HEK293T (cell line): ENCODE measurements around the gene GNG12.

Experiments
- CTCF ChIA-PET: fragments of 350-600 bp; formaldehyde crosslinking; extraction: SDS; loops from one replicate; lab custom pipeline; 2021; ENCODE audit warnings: antibody characterized with exemption, inconsistent platforms; lab: Yijun Ruan, JAX
- POLR2A ChIA-PET: fragments of 350-600 bp; formaldehyde crosslinking; extraction: SDS; loops from one replicate; lab custom pipeline; 2020; ENCODE audit warnings: antibody characterized with exemption, inconsistent platforms; lab: Yijun Ruan, JAX
- DNase-seq: peaks from one replicate; pipeline ENCODE4 v3.0.0; 2012; ENCODE audit warnings: mixed read lengths; ENCODE audit errors: extremely low spot score
- ARNT ChIP-seq: fragments of 450-650 bp; IDR thresholded peaks from 2 replicates; pipeline ENCODE4 v1.6.1; 2017; ENCODE audit warnings: mild to moderate bottlenecking
- BHLHE40 ChIP-seq: fragments of 450-650 bp; IDR thresholded peaks from 2 replicates; pipeline ENCODE4 v1.6.1; 2016; ENCODE audit warnings: mild to moderate bottlenecking, moderate library complexity, borderline replicate concordance
- CTBP1 ChIP-seq: fragments of 450-650 bp; IDR thresholded peaks from 2 replicates; pipeline ENCODE4 v1.6.1; 2016; ENCODE audit warnings: borderline replicate concordance
- ELF4 ChIP-seq: fragments of 450-650 bp; IDR thresholded peaks from 2 replicates; pipeline ENCODE4 v1.6.1; 2017; ENCODE audit warnings: antibody characterized with exemption
- FOXA1 ChIP-seq: fragments of 450-650 bp; IDR thresholded peaks from 2 replicates; pipeline ENCODE4 v1.6.1; 2016; ENCODE audit warnings: mild to moderate bottlenecking
- FOXK2 ChIP-seq: fragments of 450-650 bp; IDR thresholded peaks from 2 replicates; pipeline ENCODE4 v1.6.1; 2016; ENCODE audit warnings: mild to moderate bottlenecking
- FOXM1 ChIP-seq: fragments of 450-650 bp; IDR thresholded peaks from 2 replicates; pipeline ENCODE4 v1.6.1; 2017; ENCODE audit warnings: mild to moderate bottlenecking, borderline replicate concordance
- HDGF ChIP-seq: fragments of 450-650 bp; IDR thresholded peaks from 2 replicates; pipeline ENCODE4 v1.6.1; 2017; ENCODE audit warnings: antibody characterized with exemption, borderline replicate concordance
- L3MBTL2 ChIP-seq: fragments of 450-650 bp; conservative IDR thresholded peaks from 2 replicates; pipeline ENCODE4 v1.6.1; 2016; ENCODE audit warnings: mild to moderate bottlenecking
- LEF1 ChIP-seq: fragments of 450-650 bp; IDR thresholded peaks from 2 replicates; pipeline ENCODE4 v1.6.1; 2017; ENCODE audit warnings: mild to moderate bottlenecking, borderline replicate concordance
- NFRKB ChIP-seq: fragments of 450-650 bp; IDR thresholded peaks from 2 replicates; pipeline ENCODE4 v1.6.1; 2016; ENCODE audit warnings: mild to moderate bottlenecking, moderate library complexity
- PKNOX1 ChIP-seq: fragments of 450-650 bp; IDR thresholded peaks from 2 replicates; pipeline ENCODE4 v1.6.1; 2016
- SP1 ChIP-seq: fragments of 450-650 bp; IDR thresholded peaks from 2 replicates; pipeline ENCODE4 v1.6.1; 2017
- SUZ12 ChIP-seq: fragments of 450-650 bp; IDR thresholded peaks from 2 replicates; pipeline ENCODE4 v1.6.1; 2016; ENCODE audit warnings: mild to moderate bottlenecking
- TARDBP ChIP-seq: fragments of 450-650 bp; IDR thresholded peaks from 2 replicates; pipeline ENCODE4 v1.6.1; 2016
- ZNF384 ChIP-seq: fragments of 450-650 bp; IDR thresholded peaks from 2 replicates; pipeline ENCODE4 v1.6.1; 2016

The GNG12 gene

DNA sequence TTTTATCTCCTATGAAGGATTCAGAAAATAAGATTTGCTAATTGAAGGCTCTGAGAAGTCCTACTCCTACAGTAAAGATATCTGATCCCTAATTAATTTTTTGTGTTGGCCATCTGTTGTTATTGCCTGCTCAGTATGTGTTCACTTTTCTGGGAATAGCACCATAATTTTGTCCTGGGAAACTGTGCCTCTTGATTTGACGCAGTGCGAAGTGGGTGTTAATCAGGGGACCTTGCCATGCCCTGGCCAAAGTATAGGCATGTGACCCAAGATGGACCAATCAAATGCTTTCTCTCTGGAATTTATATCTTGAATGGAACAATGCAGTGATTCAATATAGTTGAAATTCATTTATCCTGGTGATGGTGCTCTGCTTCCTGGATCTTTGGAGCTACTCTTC is 30.4 kb upstream of the GNG12 start:
- ChIA-PET CTCF (no interaction called here), POLR2A (no interaction called here)
- no peak for TF ChIP-seq SUZ12
- TF ChIP-seq ELF4, result no peak
- TF ChIP-seq BHLHE40, result no peak
- no peak for TF ChIP-seq PKNOX1
- no peak for TF ChIP-seq TARDBP
- TF ChIP-seq CTBP1, result no peak
- no peak for TF ChIP-seq HDGF
- no peak for TF ChIP-seq LEF1
- no peak for TF ChIP-seq ZNF384
- no peak for TF ChIP-seq ARNT
- TF ChIP-seq L3MBTL2, result no peak
- no peak for TF ChIP-seq FOXM1
- TF ChIP-seq SP1, result no peak
- no peak for TF ChIP-seq NFRKB
- DNase-seq, result no peak

DNA sequence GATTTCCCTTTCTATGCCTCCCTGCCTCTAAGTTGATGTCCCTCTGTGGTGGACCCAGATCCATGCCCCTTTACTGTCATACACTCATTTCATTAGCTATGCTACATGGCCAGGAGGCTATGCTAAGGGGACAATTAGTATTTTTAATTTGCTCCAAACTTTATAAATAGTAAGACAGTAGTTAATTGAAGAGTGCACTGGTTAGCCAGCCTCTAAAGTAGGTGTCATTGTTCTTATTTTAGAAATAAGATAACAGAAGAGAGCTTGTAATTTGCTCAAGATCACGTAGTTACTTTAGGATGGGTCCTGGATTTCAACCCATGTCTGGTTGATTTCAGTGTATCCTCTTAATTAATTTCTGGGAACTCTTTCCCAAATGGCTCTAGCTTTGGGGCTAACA is 29.4 kb upstream of the GNG12 start:
- ChIA-PET CTCF (no interaction called here), POLR2A (no interaction called here)
- TF ChIP-seq FOXA1 (no peak), CTBP1 (no peak), FOXM1 (no peak), ELF4 (no peak), LEF1 (no peak), FOXK2 (no peak), BHLHE40 (no peak), SP1 (no peak), TARDBP (no peak)
- no peak for DNase-seq

GRCh38 chr1:67861856-67862516 is 28.7 kb upstream of the GNG12 start:
- TF ChIP-seq CTBP1 (no peak), SP1 (no peak), ELF4 (no peak), ARNT (no peak), FOXA1 (no peak), HDGF (no peak), ZNF384 (no peak), SUZ12 (no peak), L3MBTL2 (no peak), PKNOX1 (no peak), NFRKB (no peak), LEF1 (no peak), FOXK2 (no peak), BHLHE40 (no peak), TARDBP (no peak), FOXM1 (no peak)
- no peak for DNase-seq
- POLR2A ChIA-PET, result no interaction called here
- CTCF ChIA-PET, result no interaction called here

DNA sequence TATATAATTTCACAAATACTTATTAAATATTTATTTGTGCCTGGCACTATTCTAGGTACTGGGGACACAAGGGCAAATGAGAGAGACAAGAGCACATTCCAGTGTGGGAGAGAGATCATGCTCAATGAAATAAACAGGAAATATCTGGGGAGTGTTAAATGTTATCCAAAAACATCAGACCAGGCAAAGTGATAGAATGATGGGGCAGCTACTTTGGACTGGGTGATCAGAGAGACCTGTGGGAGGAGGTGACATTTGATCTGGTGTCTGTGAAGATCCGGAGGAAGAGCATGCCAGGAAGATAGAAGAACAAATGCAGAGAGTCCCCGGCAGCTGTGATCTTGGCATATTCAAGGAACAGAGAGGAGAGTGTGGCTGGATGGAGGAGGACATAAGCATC is 27.5 kb upstream of the GNG12 start:
- CTCF ChIA-PET, result no interaction called here
- no peak for DNase-seq
- POLR2A ChIA-PET, result no interaction called here
- no peak for TF ChIP-seq ELF4
- no peak for TF ChIP-seq BHLHE40
- TF ChIP-seq LEF1, result no peak
- no peak for TF ChIP-seq CTBP1
- no peak for TF ChIP-seq FOXM1
- TF ChIP-seq HDGF, result no peak
- TF ChIP-seq SUZ12, result no peak

DNA sequence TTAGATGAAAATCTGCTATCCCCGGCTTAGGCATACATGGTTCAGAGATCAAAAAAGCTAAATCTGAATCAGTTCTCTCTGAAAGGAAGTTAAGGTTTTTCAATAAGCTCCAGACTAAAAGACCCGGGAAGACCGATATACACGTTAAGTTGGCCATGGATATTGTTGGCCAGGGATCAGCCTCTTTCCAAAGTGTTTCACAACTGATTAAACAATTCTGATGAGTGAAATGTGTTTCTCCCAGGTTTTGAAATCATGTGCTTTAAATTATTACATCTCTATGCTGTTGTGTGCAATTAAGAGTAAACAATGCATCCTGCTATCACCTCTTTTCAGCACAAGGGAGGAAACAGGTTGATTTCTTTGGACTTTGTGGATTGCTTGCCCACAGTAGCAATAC is 23.7 kb upstream of the GNG12 start:
- DNase-seq, result no peak
- CTCF ChIA-PET, result interaction anchor here (0.8 kb wide), 1 partner anchor 9 kb away, joined by 3 read pairs; no protein-coding TSS in a partner anchor
- TF ChIP-seq PKNOX1 (no peak), CTBP1 (no peak), HDGF (no peak), FOXK2 (no peak), NFRKB (no peak), FOXM1 (no peak), ARNT (no peak), SP1 (no peak), TARDBP (no peak), FOXA1 (no peak), BHLHE40 (no peak), LEF1 (no peak), SUZ12 (no peak), L3MBTL2 (no peak), ZNF384 (no peak), ELF4 (no peak)
- POLR2A ChIA-PET, result no interaction called here

- DNase-seq, result no peak
- CTCF ChIA-PET, result interaction anchor here (0.5 kb wide), 1 partner anchor 261 kb away, joined by 3 read pairs; no protein-coding TSS in a partner anchor
- TF ChIP-seq FOXM1 (no peak), TARDBP (no peak), ARNT (no peak), BHLHE40 (no peak), PKNOX1 (no peak), ZNF384 (no peak)
- POLR2A ChIA-PET, result no interaction called here
Measured at GRCh38 chr1:67855961-67856360, 22.7 kb upstream of the GNG12 start.
